Parathyroid adenoma (tissue), 2 donors: ENCODE results near the gene HNRNPA0.

ENCODE experiments used
- H2AFZ ChIP-seq: fragments of 300-600 bp; sonication (generic); one replicate; pipeline ENCODE4 v1.7.0; 2017; ENCODE audit warnings: antibody characterized with exemption, mild to moderate bottlenecking
- H3K27ac ChIP-seq: fragments of 300-600 bp; sonication (generic); one replicate; pipeline ENCODE4 v1.7.0; 2017
- H3K27me3 ChIP-seq: fragments of 300-600 bp; sonication (generic); one replicate; pipeline ENCODE4 v1.7.0; 2017; ENCODE audit warnings: low read length; ENCODE audit not compliant: control insufficient read depth, insufficient read depth
- H3K36me3 ChIP-seq: fragments of 300-600 bp; sonication (generic); one replicate; pipeline ENCODE4 v1.7.0; 2017; ENCODE audit warnings: low read length; ENCODE audit not compliant: control insufficient read depth, insufficient read depth
- H3K4me1 ChIP-seq: fragments of 300-600 bp; sonication (generic); one replicate; pipeline ENCODE4 v1.7.0; 2017; ENCODE audit warnings: control low read depth
- H3K4me2 ChIP-seq: fragments of 300-600 bp; sonication (generic); one replicate; pipeline ENCODE4 v1.7.0; 2017; ENCODE audit warnings: low read length
- H3K4me3 ChIP-seq: fragments of 300-600 bp; sonication (generic); one replicate; pipeline ENCODE4 v1.7.0; 2017; ENCODE audit warnings: low read depth, low read length
- H3K79me2 ChIP-seq: fragments of 300-600 bp; sonication (generic); one replicate; pipeline ENCODE4 v1.7.0; 2017; ENCODE audit warnings: control low read depth
- H3K9ac ChIP-seq: fragments of 300-600 bp; sonication (generic); one replicate; pipeline ENCODE4 v1.7.0; 2017; ENCODE audit warnings: mild to moderate bottlenecking
- H3K9me3 ChIP-seq: fragments of 300-600 bp; sonication (generic); one replicate; pipeline ENCODE4 v1.7.0; 2017; ENCODE audit warnings: low read length; ENCODE audit not compliant: control insufficient read depth
- TF ChIP-seq, protein P1 (sequence below): fragments of 300-600 bp; sonication (generic); IDR thresholded peaks from one replicate; pipeline ENCODE4 v1.7.0; 2017; ENCODE audit warnings: antibody characterized with exemption, mild to moderate bottlenecking
- donor health status: primary hyperparathyroidism.

Gene HNRNPA0

DNA sequence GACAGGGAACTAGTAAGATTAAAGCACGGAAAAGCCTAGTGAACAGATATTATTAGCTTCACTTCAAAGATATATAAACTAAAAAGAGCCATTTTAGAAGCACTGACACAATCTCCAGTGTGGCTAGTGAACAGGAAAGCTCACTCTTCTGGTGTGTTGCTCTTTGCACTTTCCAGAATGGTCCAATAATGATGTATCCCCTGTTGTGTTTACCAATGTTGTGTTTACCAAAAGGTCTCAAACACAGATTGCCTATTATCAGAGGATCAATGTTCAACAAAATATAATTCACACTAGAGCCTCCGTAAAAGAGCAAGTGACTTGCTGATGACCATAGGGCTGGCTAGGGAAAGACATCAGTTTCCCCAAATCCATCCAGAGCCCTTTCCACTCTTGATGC lies 29.9 kb downstream of the HNRNPA0 start:
- Histone ChIP-seq H3K4me2 (no peak overlapping the region), H3K27me3 (no peaks in the 10 kb centered on the region), H3K4me3 (no peak overlapping the region), H3K4me1 (no peaks in the 10 kb centered on the region), H3K27ac (no peak overlapping the region), H3K9me3 (no peaks in the 10 kb centered on the region), H3K36me3 (no peaks in the 10 kb centered on the region), H2AFZ (no peak overlapping the region), H3K9ac (no peak overlapping the region), H3K79me2 (no peaks in the 10 kb centered on the region)
- TF ChIP-seq, protein P1, sequence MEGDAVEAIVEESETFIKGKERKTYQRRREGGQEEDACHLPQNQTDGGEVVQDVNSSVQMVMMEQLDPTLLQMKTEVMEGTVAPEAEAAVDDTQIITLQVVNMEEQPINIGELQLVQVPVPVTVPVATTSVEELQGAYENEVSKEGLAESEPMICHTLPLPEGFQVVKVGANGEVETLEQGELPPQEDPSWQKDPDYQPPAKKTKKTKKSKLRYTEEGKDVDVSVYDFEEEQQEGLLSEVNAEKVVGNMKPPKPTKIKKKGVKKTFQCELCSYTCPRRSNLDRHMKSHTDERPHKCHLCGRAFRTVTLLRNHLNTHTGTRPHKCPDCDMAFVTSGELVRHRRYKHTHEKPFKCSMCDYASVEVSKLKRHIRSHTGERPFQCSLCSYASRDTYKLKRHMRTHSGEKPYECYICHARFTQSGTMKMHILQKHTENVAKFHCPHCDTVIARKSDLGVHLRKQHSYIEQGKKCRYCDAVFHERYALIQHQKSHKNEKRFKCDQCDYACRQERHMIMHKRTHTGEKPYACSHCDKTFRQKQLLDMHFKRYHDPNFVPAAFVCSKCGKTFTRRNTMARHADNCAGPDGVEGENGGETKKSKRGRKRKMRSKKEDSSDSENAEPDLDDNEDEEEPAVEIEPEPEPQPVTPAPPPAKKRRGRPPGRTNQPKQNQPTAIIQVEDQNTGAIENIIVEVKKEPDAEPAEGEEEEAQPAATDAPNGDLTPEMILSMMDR, result no peak

DNA sequence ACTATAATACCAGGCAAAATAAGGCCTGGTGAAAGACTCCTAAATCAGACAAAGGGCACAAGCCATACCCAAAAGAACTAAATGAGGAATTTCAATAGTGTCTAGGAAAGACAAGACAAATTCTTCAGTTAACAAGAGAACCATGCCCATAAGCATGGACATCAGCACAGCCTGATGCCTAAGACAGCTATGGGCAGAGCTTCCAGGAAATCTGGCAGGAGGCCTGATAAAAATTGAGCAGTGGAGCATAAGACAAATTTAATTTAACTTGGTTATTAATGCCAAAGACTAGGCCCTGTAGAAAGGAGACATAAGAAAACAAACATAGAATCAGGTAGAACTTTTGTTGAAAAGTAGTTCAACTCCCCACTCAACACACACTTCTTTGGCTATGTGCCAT lies 35.6 kb downstream of the HNRNPA0 start:
- Histone ChIP-seq H3K27ac (no peak overlapping the region), H3K36me3 (no peaks in the 10 kb centered on the region), H3K4me3 (no peak overlapping the region), H3K9me3 (no peaks in the 10 kb centered on the region), H3K79me2 (no peaks in the 10 kb centered on the region), H3K9ac (no peak overlapping the region), H3K4me1 (no peaks in the 10 kb centered on the region), H3K27me3 (no peaks in the 10 kb centered on the region), H2AFZ (no peak overlapping the region), H3K4me2 (no peak overlapping the region)
- TF ChIP-seq, protein P1, result no peak

DNA sequence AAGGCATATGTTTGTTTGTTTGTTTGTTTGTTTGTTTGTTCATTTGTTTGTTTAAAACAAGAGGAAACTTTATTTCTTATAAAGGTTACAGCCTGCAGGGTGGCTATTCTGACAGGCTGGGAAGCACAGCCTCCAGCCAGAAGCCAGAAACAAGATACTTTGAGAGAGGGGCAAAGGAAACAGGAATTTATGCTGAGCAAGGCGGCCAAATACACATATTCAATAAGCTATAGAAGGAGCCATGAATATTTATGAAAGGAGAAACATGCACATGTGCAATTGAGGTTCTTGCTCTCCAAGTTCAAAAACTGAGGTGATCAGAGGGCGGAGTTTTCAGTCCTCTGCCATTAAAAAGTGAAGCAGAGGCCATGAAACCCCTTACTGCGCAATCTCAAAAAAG lies 37.8 kb downstream of the HNRNPA0 start:
- Histone ChIP-seq H3K4me1 (no peaks in the 10 kb centered on the region), H3K4me2 (no peak overlapping the region), H3K9ac (no peak overlapping the region), H3K27me3 (no peaks in the 10 kb centered on the region), H3K79me2 (no peaks in the 10 kb centered on the region), H3K4me3 (no peak overlapping the region), H3K27ac (no peak overlapping the region), H3K9me3 (no peaks in the 10 kb centered on the region), H2AFZ (no peak overlapping the region), H3K36me3 (no peaks in the 10 kb centered on the region)
- TF ChIP-seq, protein P1, result no peak

DNA sequence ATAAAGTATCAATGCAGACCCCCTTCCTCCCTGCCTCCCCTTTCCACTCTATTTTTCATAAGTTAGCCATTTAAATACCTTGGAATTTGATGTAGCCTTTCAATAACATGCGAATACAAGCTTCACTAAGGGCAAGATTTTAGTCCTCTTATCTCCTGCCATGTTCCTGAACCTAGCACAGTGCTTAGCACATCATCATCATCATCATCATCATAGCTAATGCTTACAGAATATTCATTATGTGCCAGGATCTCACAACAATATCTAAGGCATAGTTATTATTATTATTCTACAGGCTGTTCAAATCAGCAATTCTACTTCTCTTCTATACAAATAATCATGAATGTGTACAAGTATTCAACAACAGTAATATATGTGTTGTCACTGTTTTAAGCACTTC lies 38.7 kb downstream of the HNRNPA0 start:
- no peak overlapping the region for H3K27ac ChIP-seq
- H3K4me1 ChIP-seq, result no peaks in the 10 kb centered on the region
- H2AFZ ChIP-seq, result no peak overlapping the region
- no peaks in the 10 kb centered on the region for H3K36me3 ChIP-seq
- H3K79me2 ChIP-seq, result no peaks in the 10 kb centered on the region
- no peaks in the 10 kb centered on the region for H3K9me3 ChIP-seq
- TF ChIP-seq, protein P1, result no peak
- H3K4me3 ChIP-seq, result no peak overlapping the region
- no peaks in the 10 kb centered on the region for H3K27me3 ChIP-seq
- no peak overlapping the region for H3K9ac ChIP-seq
- no peak overlapping the region for H3K4me2 ChIP-seq

DNA sequence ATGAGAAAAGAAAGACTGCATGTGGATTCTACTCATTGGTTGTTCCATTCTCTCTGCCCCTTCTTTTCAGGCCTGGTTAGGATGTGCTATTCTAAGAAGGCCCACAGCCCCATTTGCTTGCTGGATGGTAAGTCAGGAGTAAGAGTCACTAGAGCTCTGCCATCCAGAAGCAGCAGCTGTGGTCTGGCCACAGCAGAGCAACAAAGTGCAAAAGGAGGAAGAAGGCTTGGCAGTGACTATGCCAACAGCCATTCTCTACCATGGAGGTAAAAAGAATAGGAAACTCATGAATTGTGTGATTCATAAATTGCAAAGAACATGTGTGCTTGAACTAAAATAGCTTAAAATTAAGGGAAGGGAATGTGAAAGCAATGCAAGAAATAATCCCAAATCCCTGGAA lies 39.2 kb downstream of the HNRNPA0 start:
- no peak overlapping the region for H2AFZ ChIP-seq
- H3K79me2 ChIP-seq, result no peaks in the 10 kb centered on the region
- H3K27me3 ChIP-seq, result no peaks in the 10 kb centered on the region
- H3K9me3 ChIP-seq, result no peaks in the 10 kb centered on the region
- H3K36me3 ChIP-seq, result no peaks in the 10 kb centered on the region
- no peak overlapping the region for H3K4me3 ChIP-seq
- no peak overlapping the region for H3K9ac ChIP-seq
- no peak overlapping the region for H3K27ac ChIP-seq
- TF ChIP-seq, protein P1, result no peak
- no peak overlapping the region for H3K4me2 ChIP-seq
- H3K4me1 ChIP-seq, result no peaks in the 10 kb centered on the region
